Heart right ventricle (tissue), 16 donors: ENCODE data around the gene TMEM220. TPM values are rescaled to one million over a fixed set of nuclear protein-coding genes. Genes with fewer than 3 reads are reported as not detected.
A peak's percentile ranks its signal among the peaks of the same experiment; 100 is the strongest.

Experiments
- ATAC-seq, 8 donors: fragments of 200-7000 bp; cut with Tn5 transposase; one replicate each; pipeline ENCODE4 v1.9.1; 2020; ENCODE audit warnings: mild to moderate bottlenecking in 8 of 8, moderate library complexity in 8 of 8, moderate number of reproducible peaks in 1 of 8
- DNase-seq, 2 donors: peaks; one replicate each; pipeline ENCODE4 v3.0.0-alpha.2; 2020
- H3K27ac ChIP-seq, 10 donors: fragments of 200-600 bp; sonication (generic) in 2 of 10; one replicate each; pipeline versions ENCODE4 v1.5.0 to v1.8.0; 2020 to 2022; ENCODE audit warnings: mild to moderate bottlenecking in 3 of 10
- H3K27me3 ChIP-seq, 7 donors: fragments of 200-600 bp; one replicate each; pipeline ENCODE4 v1.8.0; 2021 to 2022; ENCODE audit warnings: mild to moderate bottlenecking in 2 of 7
- H3K36me3 ChIP-seq, 9 donors: fragments of 200-600 bp; sonication (generic) in 1 of 9; one replicate each; pipeline versions ENCODE4 v1.5.0 to v1.8.0; 2020 to 2022; ENCODE audit warnings: mild to moderate bottlenecking in 2 of 9
- H3K4me1 ChIP-seq, 9 donors: fragments of 200-600 bp; sonication (generic) in 1 of 9; one replicate each; pipeline versions ENCODE4 v1.5.0 to v1.8.0; 2020 to 2022; ENCODE audit warnings: mild to moderate bottlenecking in 4 of 9
- H3K4me3 ChIP-seq, 10 donors: fragments of 200-600 bp; sonication (generic) in 2 of 10; one replicate each; pipeline versions ENCODE4 v1.5.0 to v1.8.0; 2020 to 2022; ENCODE audit warnings: mild to moderate bottlenecking in 7 of 10, moderate library complexity in 2 of 10
- H3K9me3 ChIP-seq, 11 donors: fragments of 200-600 bp in 10 of 11; sonication (generic) in 2 of 11; one replicate each; pipeline versions ENCODE4 v1.5.0 to v1.8.0; 2013 to 2022; ENCODE audit warnings: mild to moderate bottlenecking in 2 of 11, control low read depth in 1 of 11, moderate library complexity in 1 of 11
- CTCF ChIP-seq, 9 donors: fragments of 200-600 bp; sonication (generic) in 2 of 9; IDR thresholded peaks; one replicate each; pipeline versions ENCODE4 v1.5.0 to v1.8.0; 2021 to 2022; ENCODE audit warnings: antibody characterized with exemption in 9 of 9, mild to moderate bottlenecking in 5 of 9, moderate library complexity in 1 of 9
- WGBS, 2 donors: extraction: QIAGEN DNeasy Blood & Tissue Kit; methylation state at CpG; one replicate each; pipeline ENCODE4 v1.1.7; 2013; ENCODE audit warnings: inconsistent platforms in 1 of 2; 5-methylcytosine and 5-hydroxymethylcytosine counted together
- intact Hi-C, 10 donors: fragments of 100-400 bp; cut with DNase I; formaldehyde crosslinking; loops; one replicate each; pipeline versions ENCODE4 v1.11.1 to v1.14.2; 2022
- polyA plus RNA-seq, 2 donors: library from polyadenylated mRNA; stranded (reverse); fragments of 200-250 nt; gene quantifications; one replicate each; pipeline ENCODE4 v1.2.3, GENCODE V29; 2013
- total RNA-seq, 10 donors: library from RNA; stranded (reverse); fragmentation: NEBNext Ultra II Directional in 3 of 10; extraction: Animal tissue kit (Norgen Biotek cat#: 25700) in 3 of 10; gene quantifications; one replicate each; pipeline versions ENCODE4 v1.2.1 to v1.2.4, GENCODE V29; 2021 to 2023
- donor health status: Arrhythmogenic right ventricular cardiomyopathy.
- donor health status: ischemic (EF 13 %, LVEDD 7.1; RV severe dilation, severe dysfunction).
- donor health status: healthy with polysubstance abuse.
- donor health status: DM: no; HTN: yes; CAD: no.
- donor health status: DM: no; HTN: no; CAD: no.
- donor health status: ischemic (EF 25% LVEDD 6.9; RV normal size, moderate dysfunction).
- donor health status: ischemic (EF 25% LVEDD 5.7; RV mildly dilated, moderate dysfunction).
- donor health status: healthy.
- donor health status: DM: yes; HTN: yes; CAD: no.
- donor health status: Ischemic cardiomyopathy.
- donor health status: ischemic (EF 35%, LVEDD 5.7; RV mildly dilated, moderate dysfunction).
- donor health status: nonischemic (EF 11% LVEDD 7.7; RV severe dilation, severe dysfunction).
- donor health status: DM: yes; HTN: yes; CAD: no.
- donor health status: PGD.
- donor health status: ischemic (EF 29% LVEDD 5.4; RV normal size, mild dysfunction).
- donor health status: nonischemic (EF 23%, LVEDD 6.1; RV moderate dilation, normal function).

The TMEM220 gene
- total and polyA plus RNA-seq, 12 donors, result 3.8 to 13.6 (median 7.6) TPM

- H3K9me3 ChIP-seq, result peaks cover 0 to 27% (median 8%) of the 10 kb centered on the region in 11 donors
- peaks cover 0 to 4% (median 0%) of the 10 kb centered on the region in 7 donors for H3K27me3 ChIP-seq
- H3K4me3 ChIP-seq, result no peak overlapping the region
- DNase-seq (no peak), ATAC-seq (no peak)
- H3K36me3 ChIP-seq, result no peaks in the 10 kb centered on the region
- TF ChIP-seq CTCF (IDR thresholded peaks at IDR 0.05), result no peak
- no peaks in the 10 kb centered on the region for H3K4me1 ChIP-seq
- intact Hi-C loops, result no loop called here
- WGBS, 2 donors, result 54 to 71% methylated on average over 2 of the region's 2 CpGs
- no peak overlapping the region for H3K27ac ChIP-seq
Observed at GRCh38 chr17:10773391-10773790, 43.6 kb upstream of the TMEM220 start.

GRCh38 chr17:10772425-10773380, 42.9 kb upstream of the TMEM220 start:
- 35 to 38% methylated on average over 9 of the region's 9 CpGs for WGBS, 2 donors
- H3K27ac ChIP-seq, result no peak overlapping the region
- no peaks in the 10 kb centered on the region for H3K36me3 ChIP-seq
- DNase-seq (no peak), ATAC-seq (no peak)
- peaks cover 0 to 4% (median 0%) of the 10 kb centered on the region in 7 donors for H3K27me3 ChIP-seq
- intact Hi-C loops, result no loop called here
- H3K4me3 ChIP-seq, result no peak overlapping the region
- H3K9me3 ChIP-seq, result peaks cover 0 to 29% (median 8%) of the 10 kb centered on the region in 11 donors
- TF ChIP-seq CTCF (IDR thresholded peaks at IDR 0.05), result peak in 8 of 9 donors; percentile 28 to 73 (median 46)
- no peaks in the 10 kb centered on the region for H3K4me1 ChIP-seq

- no peaks in the 10 kb centered on the region for H3K36me3 ChIP-seq
- no peaks in the 10 kb centered on the region for H3K4me1 ChIP-seq
- H3K4me3 ChIP-seq, result no peak overlapping the region
- H3K9me3 ChIP-seq, result peaks cover 0 to 35% (median 8%) of the 10 kb centered on the region in 11 donors
- intact Hi-C loops, result no loop called here
- H3K27ac ChIP-seq, result no peak overlapping the region
- DNase-seq (no peak), ATAC-seq (no peak)
- H3K27me3 ChIP-seq, result peaks cover 0 to 4% (median 0%) of the 10 kb centered on the region in 7 donors
- TF ChIP-seq CTCF (IDR thresholded peaks at IDR 0.05), result no peak
- 88 to 93% methylated on average over 2 of the region's 2 CpGs for WGBS, 2 donors
Observed at GRCh38 chr17:10771148-10771547, 41.3 kb upstream of the TMEM220 start.

GRCh38 chr17:10769840-10770239, 40.0 kb upstream of the TMEM220 start:
- H3K27me3 ChIP-seq, result peaks cover 0 to 4% (median 0%) of the 10 kb centered on the region in 7 donors
- ATAC-seq (no peak), DNase-seq (no peak)
- H3K36me3 ChIP-seq, result no peaks in the 10 kb centered on the region
- 78 to 88% methylated on average over 6 of the region's 6 CpGs for WGBS, 2 donors
- no peak for TF ChIP-seq CTCF (IDR thresholded peaks at IDR 0.05)
- intact Hi-C loops, result no loop called here
- peaks cover 0 to 33% (median 8%) of the 10 kb centered on the region in 11 donors for H3K9me3 ChIP-seq
- H3K27ac ChIP-seq, result no peak overlapping the region
- no peaks in the 10 kb centered on the region for H3K4me1 ChIP-seq
- no peak overlapping the region for H3K4me3 ChIP-seq
